ENCODE measurements around the gene ELANE. TPM values are rescaled to one million over a fixed set of nuclear protein-coding genes. Genes with fewer than 3 reads are reported as not detected.

Gene ELANE
- total RNA-seq, 3 donors from 2014 or later, result 0.43 to 1.2 (median 0.77) TPM

- DNase-seq (peak; percentile 62 to 78 (median 74)), ATAC-seq (peak; percentile 82)
- Histone ChIP-seq H3K4me3 (no peak overlapping the region), H3K4me1 (ENCODE audit: low read depth) (peaks cover 2% of the 10 kb centered on the region), H3K36me3 (ENCODE audit: low read depth) (no peaks in the 10 kb centered on the region), H3K9me3 (no peaks in the 10 kb centered on the region)
- no peak for TF ChIP-seq CTCF (IDR thresholded peaks at IDR 0.05)
- intact Hi-C loops (cut with DNase I, micrococcal nuclease), result no loop called here
Measured at GRCh38 chr19:900302-901111, 48.4 kb downstream of the ELANE start.

GRCh38 chr19:901216-902092 is 49.4 kb downstream of the ELANE start:
- Histone ChIP-seq H3K4me1 (ENCODE audit: low read depth) (peaks cover 2% of the 10 kb centered on the region), H3K36me3 (ENCODE audit: low read depth) (no peaks in the 10 kb centered on the region), H3K4me3 (no peak overlapping the region), H3K9me3 (no peaks in the 10 kb centered on the region)
- intact Hi-C loops (cut with DNase I, micrococcal nuclease), result no loop called here
- no peak for DNase-seq
- ATAC-seq, result no peak
- no peak for TF ChIP-seq CTCF (IDR thresholded peaks at IDR 0.05)

GRCh38 chr19:902093-902370 is 49.9 kb downstream of the ELANE start:
- TF ChIP-seq CTCF (IDR thresholded peaks at IDR 0.05), result no peak
- no peak overlapping the region for H3K4me3 ChIP-seq
- no peak for DNase-seq
- intact Hi-C loops (cut with DNase I, micrococcal nuclease), result no loop called here
- H3K4me1 ChIP-seq (ENCODE audit: low read depth), result peaks cover 2% of the 10 kb centered on the region
- no peaks in the 10 kb centered on the region for H3K9me3 ChIP-seq
- no peak for ATAC-seq
- H3K36me3 ChIP-seq (ENCODE audit: low read depth), result no peaks in the 10 kb centered on the region

- intact Hi-C loops (cut with DNase I, micrococcal nuclease), result no loop called here
- DNase-seq (no peak), ATAC-seq (no peak)
- H3K4me3 ChIP-seq, result no peak overlapping the region
- no peaks in the 10 kb centered on the region for H3K36me3 ChIP-seq (ENCODE audit: low read depth)
- H3K4me1 ChIP-seq (ENCODE audit: low read depth), result peaks cover 2% of the 10 kb centered on the region
- no peaks in the 10 kb centered on the region for H3K9me3 ChIP-seq
- no peak for TF ChIP-seq CTCF (IDR thresholded peaks at IDR 0.05)
Measured at GRCh38 chr19:902446-903226, 50.5 kb downstream of the ELANE start.

GRCh38 chr19:903266-903797 is 51.2 kb downstream of the ELANE start:
- Histone ChIP-seq H3K9me3 (no peaks in the 10 kb centered on the region), H3K4me1 (ENCODE audit: low read depth) (peaks cover 2% of the 10 kb centered on the region), H3K4me3 (no peak overlapping the region), H3K36me3 (ENCODE audit: low read depth) (no peaks in the 10 kb centered on the region)
- ATAC-seq (no peak), DNase-seq (no peak)
- TF ChIP-seq CTCF (IDR thresholded peaks at IDR 0.05), result no peak
- intact Hi-C loops (cut with DNase I, micrococcal nuclease), result no loop called here

Data from mucosa of descending colon (tissue), 3 donors.